H1 (cell line): ENCODE measurements around the gene SLC5A10.

Experiments used
- ATF3 ChIP-seq: IDR thresholded peaks from 2 replicates; pipeline ENCODE4 v1.6.1; 2011; ENCODE audit warnings: low read depth, mild to moderate bottlenecking, low read length; ENCODE audit not compliant: insufficient read depth
- BRCA1 ChIP-seq: IDR thresholded peaks from 2 replicates; pipeline ENCODE4 v1.6.1; 2012; ENCODE audit warnings: low read depth, low read length, improper control_type of control experiment
- CEBPB ChIP-seq: IDR thresholded peaks from 2 replicates; pipeline ENCODE4 v1.6.1; 2012; ENCODE audit warnings: low read depth, low read length
- CTCF ChIP-seq, 3 experiments: IDR thresholded peaks; 1 replicate in 2 of 3; 2 replicates in 1 of 3; pipeline versions ENCODE4 v1.5.1 to v1.6.1; 2011; ENCODE audit warnings: low read length in 3 of 3, mild to moderate bottlenecking in 3 of 3, inconsistent platforms in 2 of 3, low read depth in 1 of 3, moderate library complexity in 1 of 3; ENCODE audit not compliant: insufficient read depth in 1 of 3; ENCODE audit errors: control extremely low read depth in 1 of 3
- EP300 ChIP-seq, 2 experiments: IDR thresholded peaks; 1 replicate in 1 of 2; 2 replicates in 1 of 2; pipeline ENCODE4 v1.6.1; 2011 to 2012; ENCODE audit warnings: low read depth in 2 of 2, low read length in 2 of 2, mild to moderate bottlenecking in 2 of 2, borderline replicate concordance in 1 of 2, inconsistent platforms in 1 of 2, moderate library complexity in 1 of 2
- JUND ChIP-seq: IDR thresholded peaks from 2 replicates; pipeline ENCODE4 v1.6.1; 2011; ENCODE audit warnings: mild to moderate bottlenecking, improper control_type of control experiment, low read length
- MAX ChIP-seq: IDR thresholded peaks from 2 replicates; pipeline ENCODE4 v1.6.1; 2012; ENCODE audit warnings: inconsistent platforms
- POLR2A ChIP-seq, 2 experiments: IDR thresholded peaks; 1 replicate in 1 of 2; 2 replicates in 1 of 2; pipeline ENCODE4 v1.6.1; 2011; ENCODE audit warnings: low read depth in 2 of 2, low read length in 2 of 2, mild to moderate bottlenecking in 2 of 2; ENCODE audit errors: control extremely low read depth in 1 of 2
- POLR2AphosphoS5 ChIP-seq: IDR thresholded peaks from 2 replicates; pipeline ENCODE4 v1.6.1; 2011; ENCODE audit warnings: low read depth, low read length
- SP2 ChIP-seq: IDR thresholded peaks from 2 replicates; pipeline ENCODE4 v1.6.1; 2012; ENCODE audit warnings: mild to moderate bottlenecking, low read length, inconsistent platforms
- SRF ChIP-seq: IDR thresholded peaks from 2 replicates; pipeline ENCODE4 v1.6.1; 2011; ENCODE audit warnings: mild to moderate bottlenecking, low read depth, low read length, moderate library complexity
- TAF1 ChIP-seq: IDR thresholded peaks from 2 replicates; pipeline ENCODE4 v1.6.1; 2011; ENCODE audit warnings: mild to moderate bottlenecking, low read depth, low read length

- no peak for TF ChIP-seq CEBPB
- TF ChIP-seq SP2: no peak
- TF ChIP-seq JUND: no peak
- no peak for TF ChIP-seq CTCF (IDR thresholded peaks at IDR 0.05; ENCODE audit: control extremely low read depth in 1 of 3, insufficient read depth in 1 of 3, low read depth in 1 of 3, low read length in 3 of 3)
- TF ChIP-seq SRF: no peak
- TF ChIP-seq TAF1: no peak
- no peak for TF ChIP-seq ATF3
- no peak for TF ChIP-seq POLR2AphosphoS5
- no peak for TF ChIP-seq EP300 (IDR thresholded peaks at IDR 0.05; ENCODE audit: borderline replicate concordance in 1 of 2, low read depth in 2 of 2, low read length in 2 of 2)
- no peak for TF ChIP-seq MAX
- TF ChIP-seq BRCA1: no peak
- TF ChIP-seq POLR2A (IDR thresholded peaks at IDR 0.05; ENCODE audit: control extremely low read depth in 1 of 2, low read depth in 2 of 2, low read length in 2 of 2): no peak
Observed at GRCh38 chr17:18977646-18978045, 25.7 kb downstream of the SLC5A10 start.
